Prostate gland (tissue), 2 donors: ENCODE measurements around the gene RAD51B. TPM values are rescaled to one million over a fixed set of nuclear protein-coding genes. Genes with fewer than 3 reads are reported as not detected.

Experiments used
- DNase-seq: peaks from one replicate; pipeline ENCODE4 v3.0.0-alpha.2; 2019; ENCODE audit warnings: low spot score
- H3K27ac ChIP-seq, 2 donors: fragments of 200-600 bp; sonication (generic); 2 replicates each; pipeline ENCODE4 v1.5.1; 2017 to 2019
- H3K27me3 ChIP-seq: fragments of 200-600 bp; sonication (generic); replicated peaks from 2 replicates; pipeline ENCODE4 v1.5.1; 2019; ENCODE audit not compliant: insufficient read depth
- H3K36me3 ChIP-seq, 2 donors: fragments of 200-600 bp; sonication (generic); 1 replicate in 1 of 2; 2 replicates in 1 of 2; pipeline versions ENCODE4 v1.5.1 to v1.8.1; 2017 to 2019
- H3K4me1 ChIP-seq: fragments of 200-600 bp; sonication (generic); replicated peaks from 2 replicates; pipeline ENCODE4 v1.5.1; 2019
- H3K4me3 ChIP-seq, 2 donors: fragments of 200-600 bp; sonication (generic); 2 replicates each; pipeline ENCODE4 v1.5.1; 2017 to 2019
- H3K9me3 ChIP-seq: fragments of 200-600 bp; sonication (generic); 2 replicates; pipeline ENCODE4 v1.5.1; 2017
- CTCF ChIP-seq, 4 experiments: fragments of 200-600 bp in 2 of 4; fragments of 450-650 bp in 2 of 4; sonication (generic) in 2 of 4; IDR thresholded peaks; 1 replicate in 3 of 4; 2 replicates in 1 of 4; pipeline ENCODE4 v1.5.1; 2016 to 2019; ENCODE audit warnings: antibody characterized with exemption in 4 of 4, mild to moderate bottlenecking in 2 of 4, moderate library complexity in 2 of 4
- POLR2A ChIP-seq: fragments of 450-650 bp; IDR thresholded peaks from one replicate; pipeline ENCODE4 v1.6.1; 2016; ENCODE audit warnings: antibody characterized with exemption, mild to moderate bottlenecking
- POLR2AphosphoS5 ChIP-seq: sonication (generic); formaldehyde crosslinking; IDR thresholded peaks from one replicate; pipeline ENCODE4 v1.6.1; 2017; ENCODE audit warnings: antibody characterized with exemption
- WGBS: methylation state at CpG from one replicate; pipeline ENCODE4 v1.1.5; 2018; 5-methylcytosine and 5-hydroxymethylcytosine counted together
- intact Hi-C: fragments of 100-400 bp; cut with DNase I; formaldehyde crosslinking; loops from one replicate; pipeline ENCODE4 v1.14.2; 2022
- total RNA-seq, 2 donors: library from RNA; depleted of rRNA; stranded (reverse); fragments of >200 nt; gene quantifications; one replicate each; pipeline ENCODE4 v1.1.0, GENCODE V29; 2016

Gene RAD51B
- total RNA-seq, 2 donors from 2014 or later: 14.9 to 35.8 TPM

- no peaks in the 10 kb centered on the region for H3K27me3 ChIP-seq
- TF ChIP-seq POLR2AphosphoS5 (peak; percentile 92), POLR2A (no peak), CTCF (IDR thresholded peaks at IDR 0.05) (peak in 1 of 4 experiments; percentile 12)
- no peaks in the 10 kb centered on the region for H3K9me3 ChIP-seq
- no peak overlapping the region for H3K4me3 ChIP-seq
- H3K4me1 ChIP-seq: peaks cover 16% of the 10 kb centered on the region
- intact Hi-C loops: loop anchor here (5.0 to 10.0 kb wide), 2 partner anchors 307 to 584 kb away; no protein-coding TSS in a partner anchor
- WGBS: 5% methylated on average over 4 of the region's 4 CpGs
- peak overlapping the region; percentile 84 to 88 for H3K27ac ChIP-seq
- H3K36me3 ChIP-seq: no peaks in the 10 kb centered on the region
- peak; percentile 65 for DNase-seq
These were observed 121.2 kb downstream of the RAD51B start for GRCh38 chr14:67940486-67941455.

- Histone ChIP-seq H3K27me3 (no peaks in the 10 kb centered on the region), H3K9me3 (no peaks in the 10 kb centered on the region), H3K27ac (peak overlapping the region; percentile 84 to 88), H3K4me3 (no peak overlapping the region), H3K36me3 (no peaks in the 10 kb centered on the region), H3K4me1 (peaks cover 16% of the 10 kb centered on the region)
- no peak for DNase-seq
- WGBS: 10% methylated on average over 1 of the region's 1 CpG
- intact Hi-C loops: loop anchor here (5.0 to 10.0 kb wide), 2 partner anchors 306 to 583 kb away; no protein-coding TSS in a partner anchor
- TF ChIP-seq POLR2AphosphoS5: no peak
- TF ChIP-seq POLR2A: no peak
- TF ChIP-seq CTCF (IDR thresholded peaks at IDR 0.05): no peak
These were observed 122.0 kb downstream of the RAD51B start for GRCh38 chr14:67941456-67942018.

- Histone ChIP-seq H3K4me1 (peaks cover 16% of the 10 kb centered on the region), H3K27ac (peak overlapping the region; percentile 84 to 88), H3K9me3 (no peaks in the 10 kb centered on the region), H3K27me3 (no peaks in the 10 kb centered on the region), H3K36me3 (no peaks in the 10 kb centered on the region), H3K4me3 (no peak overlapping the region)
- intact Hi-C loops: loop anchor here (5.0 to 10.0 kb wide), 2 partner anchors 305 to 583 kb away; no protein-coding TSS in a partner anchor
- DNase-seq: no peak
- 41% methylated on average over 4 of the region's 4 CpGs for WGBS
- no peak for TF ChIP-seq CTCF (IDR thresholded peaks at IDR 0.05)
- TF ChIP-seq POLR2A: no peak
- no peak for TF ChIP-seq POLR2AphosphoS5
These were observed 122.6 kb downstream of the RAD51B start for GRCh38 chr14:67942080-67942710.

- Histone ChIP-seq H3K27ac (peak overlapping the region; percentile 38 to 84), H3K27me3 (no peaks in the 10 kb centered on the region)
- intact Hi-C loops: loop anchor here (5.0 to 10.0 kb wide), 2 partner anchors 303 to 581 kb away; no protein-coding TSS in a partner anchor
These were observed 124.4 kb downstream of the RAD51B start for GRCh38 chr14:67943947-67944346.

More at GRCh38 chr14:67943947-67944346, 124.4 kb downstream of the RAD51B start:
- 4% methylated on average over 3 of the region's 3 CpGs for WGBS
- Histone ChIP-seq H3K4me3 (no peak overlapping the region), H3K4me1 (peaks cover 16% of the 10 kb centered on the region), H3K9me3 (no peaks in the 10 kb centered on the region), H3K36me3 (no peaks in the 10 kb centered on the region)
- TF ChIP-seq POLR2A: no peak
- TF ChIP-seq POLR2AphosphoS5: peak; percentile 69
- peak; percentile 51 to 95 (median 85) for TF ChIP-seq CTCF (IDR thresholded peaks at IDR 0.05)
- DNase-seq: peak; percentile 88
